Activated CD8-positive, alpha-beta memory T cell treated with anti-CD3 and anti-CD28 coated beads for 36 hours (primary cell): ENCODE measurements around the gene AP4S1. TPM values are rescaled to one million over a fixed set of nuclear protein-coding genes. Genes with fewer than 3 reads are reported as not detected.
"Not testable (repeated sequence)": the region's sequence is repeated elsewhere in the genome, so short reads cannot be mapped to it uniquely, and the experiment has no call there.

Experiments used
- CTCF ChIA-PET: fragments of 350-600 bp; sonication (Branson Sonifier 250); formaldehyde crosslinking; loops from one replicate; lab custom pipeline; 2021; ENCODE audit warnings: antibody characterized with exemption; lab: Charles Lee
- POLR2A ChIA-PET: fragments of 350-600 bp; sonication (Branson Sonifier 250); formaldehyde crosslinking; loops from one replicate; lab custom pipeline; 2021; ENCODE audit warnings: antibody characterized with exemption; lab: Charles Lee
- total RNA-seq, 2 experiments: library from RNA; stranded (reverse); gene quantifications; one replicate each; pipeline ENCODE4 v1.2.3, GENCODE V29; 2021

AP4S1 gene, protein sequence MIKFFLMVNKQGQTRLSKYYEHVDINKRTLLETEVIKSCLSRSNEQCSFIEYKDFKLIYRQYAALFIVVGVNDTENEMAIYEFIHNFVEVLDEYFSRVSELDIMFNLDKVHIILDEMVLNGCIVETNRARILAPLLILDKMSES
- 1 to 10 TPM; 7.8 to 9.7 TPM for total RNA-seq

DNA sequence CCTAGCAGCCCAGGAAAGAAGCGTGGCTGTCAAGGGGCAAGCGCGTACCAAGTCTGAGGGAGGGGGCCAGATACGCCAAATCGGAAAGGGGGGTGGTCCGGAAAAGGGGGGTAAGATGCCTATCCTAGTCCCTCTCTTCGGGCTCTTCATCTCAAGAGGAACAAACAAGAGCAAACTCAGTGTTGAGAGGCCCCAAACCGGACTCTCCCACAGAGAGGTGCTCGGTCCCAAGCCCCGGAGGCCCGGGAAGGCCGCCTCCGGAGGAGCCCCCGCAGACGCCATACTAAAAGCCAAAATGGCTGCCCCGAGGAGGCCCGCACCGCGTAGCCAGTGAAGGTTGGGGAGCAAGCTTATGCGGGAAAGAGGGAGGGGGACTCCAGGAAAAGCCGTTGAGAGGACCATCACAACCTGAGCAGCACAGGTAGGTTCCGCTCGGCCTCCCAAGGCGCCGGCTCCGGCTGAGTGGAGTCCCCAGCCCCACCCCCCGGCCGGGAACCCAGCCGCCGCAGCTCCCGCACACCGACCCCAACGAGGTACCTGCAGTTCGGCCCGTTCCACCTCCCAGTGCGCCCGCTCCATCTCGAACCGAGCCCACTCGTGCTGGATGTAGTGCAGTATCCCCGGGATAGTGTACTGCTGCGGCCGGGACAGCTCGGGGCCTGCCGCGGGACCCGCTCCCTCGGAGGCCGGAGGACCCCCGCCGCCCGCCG is at the start of gene AP4S1:
Gene AP4S1, plus strand, starts transcription at position 283 of the 710 bp plus-strand sequence. CDS start 40,548 bp downstream, outside the sequence.
- CTCF ChIA-PET: no interaction called here
- POLR2A ChIA-PET: interaction anchor here (1.0 to 1.9 kb wide), 5 partner anchors 23 to 182 kb away, joined by 3 to 14 read pairs (median 5); partner anchors contain the start of gene HECTD1

DNA sequence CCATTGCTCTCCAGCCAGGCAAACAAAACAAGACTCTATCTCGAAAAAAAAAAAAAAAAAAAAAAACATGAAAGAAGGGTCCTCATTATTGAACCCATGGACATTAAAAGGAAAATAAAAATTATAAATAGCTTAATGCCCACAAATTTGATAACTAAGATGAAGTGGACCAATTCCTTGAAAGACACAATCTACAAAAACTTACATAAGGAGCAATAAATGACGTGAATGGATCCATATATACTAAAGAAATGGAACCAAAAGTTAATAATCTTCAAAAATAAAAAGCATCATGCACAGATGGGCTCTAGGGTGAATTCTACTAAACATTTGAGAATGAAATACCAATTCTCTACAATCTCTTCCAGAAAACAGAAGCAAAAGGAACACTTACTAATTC is 47.7 kb upstream of the AP4S1 start:
- ChIA-PET CTCF (interaction anchor here (1.1 kb wide), 1 partner anchor 105 kb away, joined by 3 read pairs; no protein-coding TSS in a partner anchor), POLR2A (no interaction called here)

DNA sequence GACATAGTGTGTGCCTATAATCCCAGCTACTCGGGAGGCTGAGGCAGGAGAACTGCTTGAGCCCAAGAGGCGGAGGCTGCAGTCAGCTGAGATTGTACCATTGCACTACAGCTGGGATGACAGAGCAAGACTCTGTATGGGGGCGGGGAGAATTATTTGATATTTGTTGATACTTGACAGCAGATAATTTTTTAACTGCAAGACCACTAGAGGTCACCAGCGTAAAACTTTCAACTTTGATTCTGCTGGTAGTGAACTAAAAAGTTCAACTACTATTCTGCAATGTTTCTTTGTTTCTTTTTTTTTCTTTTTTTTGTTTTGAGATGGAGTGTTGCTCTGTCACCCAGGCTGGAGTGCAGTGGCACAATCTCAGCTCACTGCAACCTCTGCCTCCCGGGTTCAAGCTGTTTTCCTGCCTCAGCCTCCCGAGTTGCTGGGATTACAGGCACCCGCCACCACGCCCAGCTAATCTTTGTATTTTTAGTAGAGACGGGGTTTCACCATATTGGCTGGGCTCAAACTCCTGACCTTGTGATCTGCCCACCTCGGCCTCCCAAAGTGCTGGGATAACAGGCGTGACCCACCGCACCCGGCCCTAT is 45.2 kb upstream of the AP4S1 start:
- POLR2A ChIA-PET: not testable (repeated sequence)
- CTCF ChIA-PET: interaction anchor here (0.6 to 2.7 kb wide), 4 partner anchors 9 to 737 kb away, joined by 3 to 10 read pairs (median 4); no protein-coding TSS in a partner anchor

DNA sequence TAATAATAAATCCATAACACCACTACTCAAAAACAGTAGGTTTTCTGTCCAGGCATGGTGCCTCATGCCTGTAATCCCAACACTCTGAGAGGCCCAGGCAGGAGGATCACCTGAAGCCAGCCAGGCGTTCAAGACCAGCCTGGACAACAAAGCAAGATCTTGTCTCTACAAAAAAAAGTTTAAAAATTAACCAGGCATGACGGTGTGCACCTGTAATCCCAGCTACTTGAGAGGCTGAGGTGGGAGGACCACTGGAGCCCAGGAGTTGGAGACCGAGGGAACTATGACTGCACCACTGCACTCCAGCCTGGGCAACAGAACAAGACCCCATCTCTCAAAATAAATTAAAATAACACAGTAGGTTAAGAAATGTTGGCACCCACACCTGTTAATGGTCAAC is 44.5 kb upstream of the AP4S1 start:
- ChIA-PET POLR2A (no interaction called here), CTCF (interaction anchor here (0.9 to 2.7 kb wide), 4 partner anchors 15 to 119 kb away, joined by 3 to 10 read pairs (median 4); no protein-coding TSS in a partner anchor)

DNA sequence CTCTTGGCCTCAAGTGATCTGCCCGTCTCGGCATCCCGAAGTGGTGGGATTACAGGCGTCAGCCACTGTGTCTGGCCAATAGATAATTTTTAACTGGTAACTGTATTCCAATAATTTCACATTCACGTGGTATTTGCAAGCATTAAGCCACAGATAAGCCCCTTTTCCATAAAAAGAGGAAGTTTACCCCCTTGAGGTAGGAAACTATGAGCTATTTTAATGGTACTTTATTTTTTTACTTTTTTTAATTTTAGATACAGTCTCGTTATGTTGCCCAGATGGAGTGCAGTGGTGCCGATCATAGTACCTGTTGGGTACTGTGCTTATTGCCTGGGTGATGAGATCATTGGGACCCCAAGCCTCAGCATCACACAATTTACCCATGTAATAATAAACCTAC is 42.9 kb upstream of the AP4S1 start:
- POLR2A ChIA-PET: no interaction called here
- CTCF ChIA-PET: no interaction called here

DNA sequence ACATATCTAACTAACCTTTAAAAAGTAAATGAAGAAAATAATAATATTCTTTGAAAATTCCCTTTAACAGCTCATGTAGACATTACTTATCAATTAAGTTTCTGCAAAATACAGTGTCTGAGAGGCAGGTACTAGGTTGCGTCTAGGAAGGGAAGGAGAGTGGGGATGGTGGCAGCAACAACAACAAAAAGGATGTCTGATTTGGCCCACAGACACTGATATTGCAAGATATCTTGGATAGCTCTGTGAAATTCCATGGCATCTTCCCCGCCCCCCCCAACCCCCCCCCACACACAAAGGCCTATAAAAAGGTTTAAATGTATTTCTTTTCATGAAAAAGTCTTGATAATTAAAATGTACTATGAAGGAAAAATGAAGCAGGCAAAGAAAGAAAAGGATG is 41.6 kb upstream of the AP4S1 start:
- POLR2A ChIA-PET: interaction anchor here (0.7 kb wide), 1 partner anchor 137 kb away, joined by 8 read pairs; no protein-coding TSS in a partner anchor
- CTCF ChIA-PET: interaction anchor here (0.7 kb wide), 1 partner anchor 379 kb away, joined by 3 read pairs; no protein-coding TSS in a partner anchor

DNA sequence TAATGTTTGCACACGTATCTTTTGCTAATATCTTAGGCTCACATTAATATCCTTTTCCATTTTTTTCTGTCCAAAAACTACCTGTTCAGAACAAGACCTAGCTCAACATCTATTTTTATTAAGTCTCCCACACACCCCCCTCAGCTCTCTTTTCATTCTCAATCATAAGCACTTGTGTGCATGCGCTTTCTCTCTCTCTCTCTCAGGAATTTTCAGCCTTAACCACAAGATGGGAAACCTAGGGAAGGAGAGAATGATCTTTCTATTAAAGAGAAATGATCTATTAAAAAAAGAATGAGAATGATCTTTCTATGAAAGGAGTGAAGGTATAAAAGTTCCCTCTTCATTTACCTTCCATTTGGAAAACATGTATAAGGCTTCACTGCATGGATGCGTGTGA is 39.7 kb upstream of the AP4S1 start:
- POLR2A ChIA-PET: no interaction called here
- CTCF ChIA-PET: interaction anchor here (1.2 kb wide), 1 partner anchor 97 kb away, joined by 4 read pairs; no protein-coding TSS in a partner anchor

DNA sequence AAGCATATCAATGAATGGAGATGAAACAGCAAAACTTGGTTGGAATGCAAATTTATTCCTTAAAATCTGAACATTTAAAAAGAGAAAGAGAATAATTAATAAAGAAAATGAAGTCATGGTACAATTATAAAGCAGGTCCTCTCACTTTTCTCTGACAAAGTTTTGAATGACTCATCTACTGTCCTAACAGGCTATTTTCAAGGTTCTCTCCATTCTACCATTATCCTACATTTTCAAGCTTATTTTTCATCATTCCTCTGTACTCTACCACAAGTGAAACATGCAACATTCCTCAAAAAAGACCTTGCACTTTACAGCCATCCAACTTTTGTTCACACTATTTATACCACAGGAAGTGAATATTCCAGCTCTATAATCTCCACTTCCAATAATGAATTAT is 36.9 kb upstream of the AP4S1 start:
- POLR2A ChIA-PET: no interaction called here
- CTCF ChIA-PET: interaction anchor here (1.3 kb wide), 1 partner anchor 9 kb away, joined by 4 read pairs; no protein-coding TSS in a partner anchor

DNA sequence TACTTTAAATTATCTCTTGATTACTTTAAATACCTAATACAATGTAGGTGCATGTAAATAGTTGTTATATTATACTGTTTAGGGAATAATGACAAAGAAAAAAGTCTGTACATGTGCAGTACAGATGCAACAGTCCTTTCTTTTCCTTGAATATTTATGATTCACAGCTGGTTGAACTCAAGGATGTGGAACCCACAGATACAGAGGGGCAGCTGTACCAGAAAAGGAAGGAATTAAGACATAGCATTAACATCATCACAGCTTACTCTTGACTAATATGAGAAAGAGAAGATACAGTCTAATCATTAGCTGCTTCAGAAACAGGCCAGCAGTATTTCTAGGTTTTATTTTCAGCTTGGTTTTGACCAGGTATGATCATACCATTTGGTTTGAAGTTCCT is 34.7 kb upstream of the AP4S1 start:
- POLR2A ChIA-PET: interaction anchor here (0.5 kb wide), 1 partner anchor 44 kb away, joined by 3 read pairs; no protein-coding TSS in a partner anchor
- CTCF ChIA-PET: no interaction called here

DNA sequence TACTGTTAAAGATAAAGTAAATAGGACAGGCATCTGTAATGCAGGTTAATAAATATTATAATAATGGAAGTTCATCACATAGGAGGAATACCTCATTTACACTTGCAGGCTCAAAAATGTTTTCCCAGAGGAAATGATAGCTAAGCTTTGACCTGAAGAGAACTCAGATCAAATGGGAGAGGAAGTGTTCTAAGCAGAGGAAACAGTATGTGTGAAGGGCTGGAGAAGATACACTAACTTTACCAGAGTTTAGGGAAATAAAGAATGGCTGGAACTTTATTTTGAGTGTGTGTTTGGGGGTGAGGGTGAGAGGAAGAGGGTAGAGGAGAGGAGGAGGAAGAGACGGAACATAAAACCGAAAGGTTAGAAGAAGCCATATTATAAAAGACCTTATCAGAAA is 34.0 kb upstream of the AP4S1 start:
- ChIA-PET POLR2A (interaction anchor here (0.5 kb wide), 1 partner anchor 44 kb away, joined by 3 read pairs; no protein-coding TSS in a partner anchor), CTCF (no interaction called here)

DNA sequence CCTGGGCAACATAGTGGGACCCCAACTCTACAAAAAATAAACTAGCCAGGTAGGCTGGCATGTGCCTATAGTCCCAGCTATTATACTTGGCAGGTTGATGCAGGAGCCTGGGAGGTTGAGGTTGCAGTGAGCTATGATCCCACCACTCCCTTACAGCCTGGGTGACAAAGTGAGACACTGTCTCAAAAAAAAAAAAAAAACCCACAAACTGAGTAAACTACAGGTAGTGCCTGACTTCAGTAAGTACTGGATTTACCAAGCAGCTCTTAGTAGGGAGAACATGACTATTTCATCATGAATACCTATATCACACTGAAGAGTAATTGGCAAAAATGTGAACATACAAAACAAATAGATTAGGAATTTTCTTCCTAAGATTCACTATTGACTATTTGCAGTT is 32.4 kb upstream of the AP4S1 start:
- ChIA-PET POLR2A (interaction anchor here (0.7 kb wide), 1 partner anchor 33 kb away, joined by 3 read pairs; the partner anchor contains the start of gene STRN3), CTCF (interaction anchor here (0.6 to 1.1 kb wide), 3 partner anchors 9 to 646 kb away, joined by 3 to 4 read pairs (median 3); no protein-coding TSS in a partner anchor)

DNA sequence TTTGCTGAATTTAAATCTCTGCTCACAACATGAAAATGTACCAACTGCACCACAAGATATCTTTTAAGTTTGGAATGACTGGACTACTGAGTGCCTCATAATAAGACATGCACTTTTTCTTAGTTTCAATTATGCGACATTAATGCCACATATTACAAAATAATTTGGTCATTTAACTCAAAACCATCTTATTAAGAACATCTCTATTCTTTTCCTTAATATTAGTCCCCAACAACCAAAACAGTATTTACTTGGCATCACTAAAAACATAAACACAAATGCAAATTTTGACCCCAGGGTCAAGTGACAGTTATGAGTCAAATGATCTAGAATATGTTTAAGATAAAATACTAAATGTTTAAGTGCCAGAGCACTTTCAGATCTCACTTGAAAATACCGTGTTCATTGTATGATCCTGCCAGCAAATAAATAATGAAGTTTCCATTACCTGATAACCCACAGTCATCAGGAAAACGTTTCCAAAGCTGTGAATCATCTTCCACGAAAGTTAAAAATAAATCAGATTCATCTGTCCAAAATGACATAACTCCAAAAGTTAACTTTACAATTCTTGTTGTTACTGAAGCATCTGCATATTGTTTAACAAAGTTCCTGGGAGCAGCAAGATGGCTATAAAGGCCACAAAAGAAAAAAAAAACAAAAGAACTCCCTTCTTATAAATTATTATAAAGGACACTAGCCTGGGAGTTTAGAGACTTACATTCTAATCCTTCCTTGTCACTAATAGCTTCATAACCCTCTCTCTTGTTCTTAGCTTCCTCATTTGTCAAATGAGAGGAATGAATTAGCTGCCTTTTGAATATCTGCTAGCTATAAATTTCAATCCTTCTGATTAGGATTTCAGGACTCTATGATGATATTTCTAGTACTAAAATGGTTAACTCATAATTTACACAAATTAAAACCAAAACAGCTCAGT is 30.5 kb upstream of the AP4S1 start:
- CTCF ChIA-PET: interaction anchor here (1.8 kb wide), 1 partner anchor 14 kb away, joined by 4 read pairs; no protein-coding TSS in a partner anchor
- POLR2A ChIA-PET: interaction anchor here (0.5 to 1.0 kb wide), 2 partner anchors 31 to 44 kb away, joined by 3 to 7 read pairs; partner anchors contain the start of genes AP4S1 and STRN3

DNA sequence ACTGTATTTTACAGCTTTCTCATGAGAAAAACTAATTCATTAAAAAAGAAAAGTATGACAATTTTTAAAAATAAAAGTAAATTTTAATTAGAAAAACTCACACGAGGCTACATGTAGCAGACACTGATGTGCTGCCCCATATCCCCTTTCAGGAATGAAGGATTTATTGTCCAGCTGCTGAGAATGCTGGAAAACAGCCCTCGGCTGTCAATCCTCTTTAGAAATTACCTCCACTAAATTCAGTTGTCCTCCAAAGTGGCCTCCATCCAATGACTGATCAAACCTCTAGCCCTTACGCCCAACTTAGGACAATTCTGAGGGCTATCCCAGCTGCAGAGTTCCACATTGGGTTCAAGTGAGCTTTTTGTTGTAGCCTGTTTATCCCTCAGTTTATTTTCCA is 29.8 kb upstream of the AP4S1 start:
- ChIA-PET POLR2A (interaction anchor here (1.0 kb wide), 1 partner anchor 30 kb away, joined by 7 read pairs; the partner anchor contains the start of genes AP4S1 and STRN3), CTCF (interaction anchor here (1.8 kb wide), 1 partner anchor 14 kb away, joined by 4 read pairs; no protein-coding TSS in a partner anchor)

DNA sequence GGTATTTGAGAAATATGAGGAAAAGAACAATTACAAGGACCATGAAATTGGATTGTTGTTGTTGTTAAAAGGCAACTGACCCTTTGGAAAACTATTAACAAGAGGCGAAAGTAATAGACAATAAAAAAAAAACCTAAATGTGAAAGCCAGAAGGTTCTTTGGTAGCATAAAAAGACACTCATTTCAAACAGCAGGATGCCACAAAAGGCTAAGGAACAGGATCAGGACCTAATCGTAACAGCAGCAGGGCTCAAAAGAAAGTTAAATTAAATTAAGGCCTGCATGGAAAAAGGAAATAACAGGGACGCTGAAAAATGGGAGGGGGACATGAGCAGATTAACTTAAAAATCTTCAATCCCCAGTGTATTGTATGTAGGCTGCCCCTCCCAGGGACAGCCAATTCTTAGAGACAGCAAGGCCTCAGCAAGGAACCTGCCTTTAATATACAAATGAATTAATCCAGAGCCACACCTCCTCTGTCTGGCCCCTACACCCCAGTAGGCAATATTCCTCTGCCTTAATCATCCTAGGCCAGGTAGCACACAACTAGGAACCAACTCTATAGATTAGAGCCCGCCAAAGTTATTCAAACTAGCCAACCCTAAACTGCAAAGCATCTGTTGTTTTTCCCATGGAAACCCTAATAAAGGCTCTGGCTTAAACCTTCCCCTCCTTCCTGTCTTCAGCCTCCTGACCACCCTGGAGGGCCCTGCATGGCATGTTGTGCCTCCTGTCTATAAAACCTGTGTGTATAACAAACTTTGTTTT is 28.4 kb upstream of the AP4S1 start:
- ChIA-PET POLR2A (no interaction called here), CTCF (interaction anchor here (1.8 kb wide), 1 partner anchor 16 kb away, joined by 4 read pairs; no protein-coding TSS in a partner anchor)

DNA sequence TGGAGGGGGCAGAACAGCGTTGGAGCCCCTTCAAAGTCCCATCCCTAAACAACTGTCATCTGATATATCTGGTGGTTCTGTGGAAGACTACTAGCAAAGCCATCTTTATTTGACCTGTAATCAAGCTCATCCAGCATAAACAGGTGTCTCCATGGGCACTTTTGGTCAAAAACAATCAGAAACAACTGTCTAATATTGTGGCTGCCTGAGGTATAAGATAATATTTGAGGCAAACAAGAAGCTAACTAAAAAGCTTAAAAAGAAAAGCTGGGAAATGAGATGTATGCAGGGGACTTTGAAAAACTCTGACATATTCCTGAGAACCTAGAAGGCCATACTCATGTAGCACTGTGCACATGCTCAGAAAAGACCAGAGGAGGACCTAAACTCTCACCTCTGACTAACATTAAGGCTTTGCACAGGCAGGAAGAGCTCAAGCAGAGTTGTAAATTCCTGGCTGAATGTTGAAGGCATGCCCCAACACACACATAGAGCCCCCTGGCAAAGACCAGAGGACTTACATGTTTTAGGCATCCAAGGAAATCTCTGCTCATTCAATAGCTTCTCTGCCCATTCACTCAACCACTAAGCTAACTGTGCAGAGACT is 27.2 kb upstream of the AP4S1 start:
- ChIA-PET CTCF (interaction anchor here (1.3 kb wide), 1 partner anchor 10 kb away, joined by 3 read pairs; no protein-coding TSS in a partner anchor), POLR2A (no interaction called here)

DNA sequence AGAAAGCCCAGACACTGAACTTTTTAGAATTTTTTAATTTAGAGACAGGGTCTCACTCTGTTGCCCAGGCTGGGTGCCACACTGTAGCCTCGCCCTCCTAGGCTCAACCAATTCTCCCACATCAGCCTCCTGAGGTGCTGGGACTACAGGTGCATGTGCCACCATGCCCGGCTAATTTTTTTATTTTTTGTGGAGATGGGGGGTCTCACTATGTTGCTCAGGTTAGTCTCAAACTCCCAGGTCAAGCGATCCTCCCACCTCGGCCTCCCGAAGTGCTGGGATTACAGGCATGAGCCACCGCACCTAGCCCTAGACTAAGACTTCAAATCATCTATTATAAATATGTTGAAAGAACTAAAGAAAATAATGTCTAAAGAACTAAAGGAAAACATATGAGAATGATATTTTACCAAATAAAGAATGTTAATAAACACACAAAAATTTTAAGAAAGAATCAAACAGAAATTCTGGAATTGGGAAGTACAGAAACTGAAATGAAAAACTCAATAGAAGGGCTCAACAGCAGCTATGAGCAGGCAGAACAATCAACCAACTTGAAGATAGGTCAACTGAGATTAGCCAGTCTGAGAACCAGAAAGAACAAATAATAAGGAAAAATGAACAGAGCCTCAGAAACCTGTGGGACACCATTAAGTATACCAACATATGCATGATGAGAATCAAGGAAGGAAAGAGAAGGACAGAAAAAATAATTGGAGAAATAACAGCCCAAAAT is 26.2 kb upstream of the AP4S1 start:
- ChIA-PET POLR2A (no interaction called here), CTCF (interaction anchor here (1.3 kb wide), 1 partner anchor 9 kb away, joined by 3 read pairs; no protein-coding TSS in a partner anchor)
